ENCODE results near the gene SLC22A23. TPM values are rescaled to one million over a fixed set of nuclear protein-coding genes. Genes with fewer than 3 reads are reported as not detected.

SLC22A23 gene
- total and polyA plus RNA-seq, 2 experiments from 2014 or later = 15.7 to 24.9 TPM

GRCh38 chr6:3314621-3315467 lies 142.0 kb downstream of the SLC22A23 start:
- no peak for DNase-seq (ENCODE audit: low read depth in 1 of 2, low spot score in 1 of 2)
- Histone ChIP-seq H3K4me3 (no peak overlapping the region), H3K4me1 (ENCODE audit: low read depth) (no peaks in the 10 kb centered on the region), H3K36me3 (no peaks in the 10 kb centered on the region), H3K27ac (no peak overlapping the region), H3K9me3 (ENCODE audit: low read depth) (no peaks in the 10 kb centered on the region), H3K27me3 (no peaks in the 10 kb centered on the region)
- TF ChIP-seq CTCF (IDR thresholded peaks at IDR 0.05; ENCODE audit: low read depth, low read length) = no peak

DNA sequence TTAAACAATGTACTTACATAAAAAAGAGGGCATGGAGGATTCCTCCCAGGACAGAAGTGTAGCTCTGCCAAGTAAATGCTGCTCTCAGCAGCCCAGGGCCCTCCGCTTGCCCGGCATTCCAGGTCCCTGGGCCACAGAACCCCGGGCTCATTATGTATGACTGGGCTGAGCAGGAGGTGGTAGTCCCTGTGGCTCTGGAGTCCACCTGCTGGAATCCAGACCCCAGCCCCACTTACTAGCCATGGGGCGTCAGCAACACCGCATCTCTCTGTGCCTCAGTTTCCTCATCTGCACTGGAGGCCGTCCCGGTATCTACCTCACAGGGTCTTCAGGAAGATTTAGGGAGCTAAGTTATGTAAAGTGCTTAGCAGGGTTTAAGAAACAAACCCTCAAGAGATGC lies 142.7 kb downstream of the SLC22A23 start:
- Histone ChIP-seq H3K4me3 (no peak overlapping the region), H3K27me3 (no peaks in the 10 kb centered on the region), H3K27ac (no peak overlapping the region), H3K4me1 (ENCODE audit: low read depth) (no peaks in the 10 kb centered on the region), H3K36me3 (no peaks in the 10 kb centered on the region), H3K9me3 (ENCODE audit: low read depth) (no peaks in the 10 kb centered on the region)
- DNase-seq (ENCODE audit: low read depth in 1 of 2, low spot score in 1 of 2) = no peak
- no peak for TF ChIP-seq CTCF (IDR thresholded peaks at IDR 0.05; ENCODE audit: low read depth, low read length)

- Histone ChIP-seq H3K9me3 (ENCODE audit: low read depth) (no peaks in the 10 kb centered on the region), H3K27ac (no peak overlapping the region), H3K36me3 (no peaks in the 10 kb centered on the region), H3K4me3 (no peak overlapping the region), H3K27me3 (no peaks in the 10 kb centered on the region), H3K4me1 (ENCODE audit: low read depth) (no peaks in the 10 kb centered on the region)
- TF ChIP-seq CTCF (IDR thresholded peaks at IDR 0.05; ENCODE audit: low read depth, low read length) = no peak
- no peak for DNase-seq (ENCODE audit: low read depth in 1 of 2, low spot score in 1 of 2)
Measured at GRCh38 chr6:3312604-3313231, 144.1 kb downstream of the SLC22A23 start.

GRCh38 chr6:3311826-3312225 lies 145.0 kb downstream of the SLC22A23 start:
- Histone ChIP-seq H3K27ac (no peak overlapping the region), H3K9me3 (ENCODE audit: low read depth) (no peaks in the 10 kb centered on the region), H3K27me3 (no peaks in the 10 kb centered on the region), H3K4me3 (no peak overlapping the region), H3K36me3 (no peaks in the 10 kb centered on the region), H3K4me1 (ENCODE audit: low read depth) (no peaks in the 10 kb centered on the region)
- no peak for TF ChIP-seq CTCF (IDR thresholded peaks at IDR 0.05; ENCODE audit: low read depth, low read length)
- no peak for DNase-seq (ENCODE audit: low read depth in 1 of 2, low spot score in 1 of 2)

GRCh38 chr6:3310703-3311102 lies 146.1 kb downstream of the SLC22A23 start:
- Histone ChIP-seq H3K27me3 (no peaks in the 10 kb centered on the region), H3K9me3 (ENCODE audit: low read depth) (no peaks in the 10 kb centered on the region), H3K4me1 (ENCODE audit: low read depth) (no peaks in the 10 kb centered on the region), H3K36me3 (no peaks in the 10 kb centered on the region), H3K27ac (no peak overlapping the region), H3K4me3 (no peak overlapping the region)
- no peak for DNase-seq (ENCODE audit: low read depth in 1 of 2, low spot score in 1 of 2)
- no peak for TF ChIP-seq CTCF (IDR thresholded peaks at IDR 0.05; ENCODE audit: low read depth, low read length)

Measured in cardiac muscle cell (in vitro differentiated cells and primary cell).